Activated T-helper 1 cell treated with anti-CD3 and anti-CD28 coated beads, Interleukin-2, amount 50 U/mL, for 16 hours (primary cell): Measurements from ENCODE around the gene OSBPL10.

Experiments
- DNase-seq, 2 donors: peaks; one replicate each; pipeline ENCODE4 v3.0.0-alpha.2; 2020; ENCODE audit warnings: low read depth in 1 of 2, low spot score in 1 of 2

Gene OSBPL10

DNA sequence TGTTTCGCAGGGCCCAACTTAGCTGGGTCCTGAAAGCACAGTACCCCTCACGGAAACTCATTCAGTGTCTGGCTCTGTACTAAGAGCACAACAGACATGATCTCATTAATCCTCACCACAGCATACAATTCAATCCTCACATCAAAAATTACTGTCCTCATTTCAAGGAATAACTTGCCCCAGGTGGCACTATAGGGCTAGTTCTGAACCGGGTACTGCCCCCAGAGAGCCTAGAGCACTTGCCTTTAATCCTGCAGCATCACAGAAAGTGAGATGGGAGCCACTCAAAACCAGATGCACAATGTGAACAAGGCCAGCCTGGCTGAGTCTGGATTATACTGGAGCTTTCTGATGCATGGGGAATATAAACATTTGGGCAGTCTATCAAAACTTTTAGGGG, 122.6 kb downstream of the OSBPL10 start:
- no peak for DNase-seq

DNA sequence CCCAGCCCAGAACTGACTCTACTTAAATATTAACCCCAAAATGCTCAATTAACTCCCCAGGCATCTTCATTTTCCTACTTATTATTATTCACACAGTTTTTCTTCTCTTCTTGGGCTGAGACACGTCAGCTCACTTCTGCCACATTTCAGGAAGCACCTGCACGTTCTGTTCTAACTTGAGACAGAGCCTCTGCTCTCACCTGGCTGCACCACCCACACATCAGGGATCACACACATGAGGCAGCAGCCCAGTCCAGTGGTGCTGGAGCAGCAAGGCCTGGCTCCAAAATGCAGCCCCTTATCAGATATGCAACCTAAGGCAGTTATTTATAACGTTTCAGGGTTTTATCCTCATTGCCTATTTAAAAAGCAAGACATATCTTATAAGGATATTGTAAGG, 127.5 kb downstream of the OSBPL10 start:
- DNase-seq = no peak

DNA sequence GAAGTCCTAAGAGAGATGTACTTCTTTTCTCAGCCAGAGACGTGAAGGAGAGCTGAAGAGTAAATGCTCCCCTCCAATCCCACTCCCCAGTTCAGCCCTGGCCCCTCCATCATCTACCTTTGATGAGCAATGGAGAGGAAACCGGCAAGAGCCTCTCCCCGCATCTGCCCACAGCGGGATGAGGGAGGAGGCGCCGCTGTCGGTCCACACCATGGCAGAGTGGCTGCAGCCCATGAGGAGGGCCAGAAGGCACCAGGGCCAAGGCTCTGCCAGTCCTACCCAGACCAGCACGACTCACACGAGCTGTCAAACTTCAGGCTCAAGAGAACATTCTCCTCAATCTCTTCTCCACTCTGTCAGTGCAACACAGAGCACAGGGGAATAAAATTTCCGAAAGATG, 129.8 kb downstream of the OSBPL10 start:
- DNase-seq = no peak

DNA sequence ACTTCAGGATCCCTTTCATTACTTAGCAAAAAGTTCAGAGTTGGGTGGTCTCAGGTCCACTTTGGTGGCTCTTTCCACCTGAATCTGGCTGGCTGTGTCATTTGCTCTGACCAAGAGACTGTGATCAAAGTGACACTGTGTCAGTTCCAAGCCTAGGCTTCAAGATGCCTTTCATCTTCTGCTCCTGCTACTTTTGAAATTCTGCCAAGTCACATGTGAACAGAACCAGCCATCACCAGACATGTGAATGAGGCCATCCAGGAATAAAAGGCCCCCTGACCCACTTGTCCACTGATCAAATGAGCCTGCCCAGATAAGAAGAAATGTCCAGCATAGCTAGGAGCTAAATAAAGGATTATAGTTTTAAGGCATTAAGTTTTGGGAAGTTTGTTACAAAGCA, 132.2 kb downstream of the OSBPL10 start:
- DNase-seq = no peak

DNA sequence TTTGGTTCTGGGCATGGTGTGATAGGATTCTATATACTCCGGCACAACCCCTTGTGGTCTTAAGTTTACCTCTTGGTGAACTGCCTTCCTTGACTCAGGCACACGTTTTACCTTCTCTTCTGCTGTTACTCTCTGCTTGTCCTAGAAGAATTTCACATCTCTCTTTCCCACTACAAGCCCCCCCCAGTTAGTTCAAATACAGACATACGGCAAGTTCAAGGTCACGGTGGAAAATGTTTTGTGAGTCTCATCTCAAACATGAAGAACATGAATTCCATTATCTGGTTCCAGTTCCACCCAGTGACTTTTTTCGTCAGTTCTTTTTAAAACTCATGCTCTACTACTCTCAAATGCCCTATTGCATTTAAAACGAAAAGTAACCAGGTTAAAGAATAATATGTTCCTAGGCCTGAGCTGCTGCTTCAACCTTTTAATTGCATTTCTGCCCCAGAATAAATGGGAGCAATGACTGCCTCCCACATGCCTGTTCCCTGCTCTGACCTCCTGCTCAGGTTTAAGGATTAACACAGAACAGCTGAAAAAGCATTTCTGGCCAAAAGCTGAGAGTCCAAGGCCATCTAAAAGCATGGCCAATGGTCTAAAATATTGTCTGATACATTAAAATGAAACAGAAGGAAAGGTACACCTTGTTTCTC, 132.8 kb downstream of the OSBPL10 start:
- no peak for DNase-seq

DNA sequence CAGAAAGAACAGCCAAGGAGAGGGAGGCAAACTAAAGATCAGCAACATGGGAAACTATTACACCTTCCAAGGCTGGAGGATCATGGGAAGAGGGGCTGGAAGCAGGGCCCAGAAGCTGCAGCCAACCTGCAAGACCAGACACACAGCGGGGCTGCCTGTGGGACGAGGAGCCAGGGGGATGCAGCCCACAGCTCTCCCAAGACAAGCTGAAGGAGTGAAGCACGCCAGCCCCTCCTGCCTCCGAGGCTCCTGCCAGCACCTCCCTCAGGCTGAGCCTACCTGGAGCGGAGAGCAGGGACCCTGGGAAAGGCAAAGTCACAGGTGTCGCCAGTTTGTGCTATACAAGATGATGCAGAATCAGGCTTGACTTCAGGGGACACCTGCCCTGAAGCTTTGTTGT, 133.3 kb downstream of the OSBPL10 start:
- no peak for DNase-seq

DNA sequence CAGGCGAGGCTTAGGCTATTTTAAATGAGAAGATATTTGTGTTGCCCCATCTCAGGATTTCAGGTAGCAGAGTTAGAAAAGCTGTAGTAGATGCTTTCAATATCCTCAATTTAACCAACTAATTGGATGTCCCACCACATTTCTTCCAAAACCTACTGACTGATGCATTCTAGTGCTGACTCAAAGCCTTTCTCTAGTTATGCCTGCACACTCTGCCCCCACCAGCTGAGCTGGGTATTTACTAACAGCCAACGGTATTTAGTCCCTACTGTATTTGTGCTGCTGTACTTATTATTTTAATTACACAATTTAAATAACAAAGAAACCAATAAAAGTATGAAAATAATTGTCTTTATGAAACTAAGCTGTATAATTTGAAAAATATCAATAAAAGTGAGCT, 139.5 kb downstream of the OSBPL10 start:
- no peak for DNase-seq

DNA sequence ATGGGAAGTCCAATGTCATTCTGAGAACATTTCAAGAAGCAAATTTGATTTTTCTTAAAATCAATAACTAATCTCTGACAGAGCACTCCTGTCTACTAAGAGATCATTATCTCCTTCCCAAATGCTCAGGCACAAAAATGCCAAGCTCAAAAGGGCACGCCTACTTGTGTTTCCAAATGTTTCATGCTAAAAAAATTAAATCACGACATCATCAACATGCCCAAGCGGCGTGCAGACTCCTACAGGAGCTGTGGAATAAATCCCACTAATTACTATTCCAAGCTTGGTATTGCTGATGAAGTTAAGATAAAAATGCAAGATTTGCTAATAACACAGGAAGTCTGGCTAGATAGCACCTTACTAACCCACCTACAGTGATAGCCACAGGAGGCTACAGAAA, 140.8 kb downstream of the OSBPL10 start:
- DNase-seq = no peak

DNA sequence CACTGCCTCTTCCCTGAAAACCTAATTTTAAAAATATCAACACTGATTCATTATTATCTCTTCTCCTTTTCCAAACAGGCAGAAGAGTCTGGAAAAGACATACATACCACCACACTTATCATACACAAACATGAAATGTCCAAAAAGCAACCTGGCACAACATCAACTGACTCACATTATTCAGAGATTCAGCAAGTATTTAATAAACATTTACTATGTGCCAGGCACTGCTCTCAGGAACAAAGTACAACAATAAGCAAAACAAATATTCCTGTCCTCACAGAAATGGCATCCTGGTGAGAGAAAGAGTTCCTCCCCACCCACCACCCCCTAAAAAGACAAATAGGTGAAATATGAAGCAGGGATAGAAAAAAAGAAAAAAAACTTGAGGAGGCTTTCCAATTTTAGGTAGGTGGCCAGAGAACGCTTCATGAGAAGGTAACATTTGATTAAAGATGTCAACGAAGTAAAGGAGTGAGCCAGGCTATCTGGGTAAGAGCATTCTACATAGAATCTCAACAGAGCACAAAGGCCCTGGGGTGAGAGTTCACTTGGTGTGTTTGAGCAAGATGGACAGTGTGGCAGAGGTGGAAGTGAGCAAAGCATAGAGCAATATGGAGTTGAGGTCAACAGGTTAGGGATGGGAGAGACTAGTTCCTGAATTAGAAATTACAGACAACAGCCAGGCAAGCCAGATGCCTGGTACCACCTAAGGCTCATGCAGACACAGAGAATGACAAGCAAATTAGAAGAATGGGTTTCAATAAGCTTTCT, 141.7 kb downstream of the OSBPL10 start:
- no peak for DNase-seq

DNA sequence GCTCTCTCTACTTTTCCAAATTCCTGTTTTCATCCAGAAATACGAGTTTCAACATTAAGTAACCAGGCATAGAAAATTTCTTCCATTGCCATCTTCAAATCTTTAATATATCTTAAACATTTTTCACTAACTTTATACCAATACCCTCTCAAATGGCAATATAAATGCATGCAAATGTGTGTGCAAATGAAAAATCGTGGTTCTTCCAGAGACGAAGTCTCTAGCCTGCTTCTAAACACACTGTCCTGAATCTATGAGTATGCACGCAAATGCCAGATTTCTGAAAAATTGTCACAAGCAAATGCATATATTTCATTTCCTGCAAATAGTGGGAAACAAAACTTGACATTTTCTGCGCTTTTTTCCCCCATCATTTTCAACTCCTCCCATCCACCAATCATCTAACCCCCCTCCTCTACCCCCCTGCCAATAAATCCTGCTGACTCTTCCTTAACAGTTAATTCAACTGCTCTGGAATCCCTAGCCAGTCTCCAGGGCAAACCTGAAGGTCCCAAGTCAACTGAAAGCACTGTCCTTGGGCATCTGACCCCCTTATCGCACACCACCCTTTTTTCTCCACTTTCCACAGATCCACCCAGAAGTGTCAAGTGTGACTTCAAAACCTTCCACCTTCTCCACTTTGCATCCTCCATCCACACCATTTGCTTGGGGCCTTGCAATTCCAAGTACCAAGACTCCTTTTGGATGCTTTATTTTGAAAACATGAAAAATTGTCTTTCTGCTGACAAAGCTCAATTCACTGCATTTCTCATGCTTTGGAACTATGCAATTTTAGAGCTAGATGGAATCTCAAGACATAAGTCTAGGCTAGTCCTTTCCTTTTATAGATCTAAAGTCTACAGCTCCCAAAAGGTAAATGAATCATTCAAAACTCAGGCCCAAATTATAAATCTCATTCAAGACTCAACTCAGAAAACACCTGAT, 144.7 kb downstream of the OSBPL10 start:
- no peak for DNase-seq

DNA sequence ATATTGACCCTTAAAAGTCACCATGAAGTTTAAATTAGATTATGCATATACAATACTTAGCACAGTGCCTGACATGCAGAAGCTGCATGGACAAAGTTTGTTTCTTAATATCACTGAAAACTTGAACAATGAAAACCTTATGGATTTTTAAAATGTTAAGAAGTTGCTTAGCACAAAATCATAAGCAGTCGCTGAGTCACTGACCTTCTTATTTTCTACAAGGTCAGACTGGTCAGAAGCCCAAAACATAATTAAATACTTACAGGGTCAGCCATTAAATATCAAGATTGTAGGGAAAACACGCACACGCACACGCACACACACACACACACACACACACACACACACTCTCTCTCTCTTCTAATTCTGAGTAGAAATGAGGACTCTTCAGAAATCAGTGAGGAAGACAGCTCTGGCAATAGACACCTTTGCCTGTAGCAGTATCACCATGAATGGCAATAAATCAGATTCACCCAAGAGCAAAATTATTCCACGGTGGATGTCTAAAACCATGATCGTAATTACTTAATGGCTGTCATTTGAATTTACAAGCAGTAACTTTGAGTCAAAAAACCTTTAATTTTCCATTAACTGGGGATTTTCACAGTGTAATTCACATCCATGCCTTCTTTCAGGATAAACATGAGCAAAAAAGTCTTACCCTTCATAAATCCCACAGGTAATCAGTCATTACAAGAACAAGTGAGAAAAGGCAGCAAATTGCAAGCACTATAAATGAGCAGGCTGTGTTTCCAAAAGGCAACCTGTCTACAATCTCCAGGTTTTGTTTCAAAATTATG, 147.5 kb downstream of the OSBPL10 start:
- no peak for DNase-seq

DNA sequence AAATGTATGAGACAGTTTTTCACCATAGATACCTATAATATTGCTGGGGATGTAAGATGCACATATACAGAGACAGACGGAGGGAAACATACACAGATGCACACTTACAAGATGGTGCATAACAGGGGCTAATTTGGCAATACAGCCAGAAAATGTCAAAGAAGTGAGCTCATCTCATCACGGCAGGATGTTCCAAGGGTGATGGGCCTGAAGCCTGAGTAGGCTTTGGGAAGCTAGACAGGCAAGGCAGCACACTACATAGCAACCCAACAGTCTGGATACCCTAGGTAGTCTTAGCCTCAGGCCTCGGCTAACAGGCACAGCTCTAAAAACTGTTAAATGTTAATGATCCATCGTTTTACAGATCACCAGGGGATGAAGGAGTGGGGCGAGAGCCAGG, 148.5 kb downstream of the OSBPL10 start:
- DNase-seq = no peak

DNA sequence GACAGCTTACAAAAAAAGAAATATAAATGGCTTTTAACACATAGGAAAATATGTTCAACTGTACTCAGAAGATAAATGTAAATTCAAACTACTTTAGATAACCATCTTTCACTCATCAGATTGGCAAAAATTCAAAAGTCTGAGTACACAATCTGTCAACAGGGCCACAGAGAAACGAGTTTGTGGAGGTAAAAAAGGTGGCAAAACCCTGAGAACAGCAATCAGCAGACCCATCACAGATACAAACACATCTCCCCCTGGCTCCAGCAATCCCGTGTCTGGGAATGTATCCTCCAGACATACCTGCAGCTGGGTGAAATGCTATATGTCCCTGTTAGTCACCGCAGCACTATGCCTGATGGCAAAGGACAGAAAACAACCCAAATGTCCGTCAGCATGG, 149.5 kb downstream of the OSBPL10 start:
- no peak for DNase-seq

DNA sequence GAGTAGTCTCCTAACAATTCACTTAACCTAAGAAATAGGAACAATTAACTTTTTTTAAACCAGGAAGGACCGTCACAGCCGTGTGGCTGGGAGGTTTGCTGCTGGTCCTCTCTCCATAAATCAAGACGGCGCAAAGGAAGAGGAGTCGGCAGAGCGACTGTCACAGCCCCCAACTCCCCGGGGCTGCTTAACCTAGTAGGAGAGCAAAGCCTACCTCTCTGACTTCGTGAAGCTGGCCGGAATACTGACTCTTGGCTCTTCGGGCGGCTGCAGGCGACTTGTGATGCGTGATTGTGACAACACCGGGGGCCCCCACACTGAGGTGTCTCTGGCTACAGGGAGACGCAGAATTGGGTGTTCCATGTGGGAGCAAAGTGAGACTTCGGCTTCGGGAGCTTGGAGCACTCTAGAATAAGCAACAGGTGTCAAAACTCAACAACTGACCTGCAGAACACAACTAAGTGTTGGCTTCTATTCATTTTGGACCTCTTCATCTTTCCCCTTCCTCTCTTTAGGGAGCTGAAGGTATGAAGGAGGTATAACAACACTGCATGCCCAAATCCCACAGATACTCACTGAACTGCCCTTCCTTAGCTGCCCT, 151.1 kb downstream of the OSBPL10 start:
- no peak for DNase-seq

DNA sequence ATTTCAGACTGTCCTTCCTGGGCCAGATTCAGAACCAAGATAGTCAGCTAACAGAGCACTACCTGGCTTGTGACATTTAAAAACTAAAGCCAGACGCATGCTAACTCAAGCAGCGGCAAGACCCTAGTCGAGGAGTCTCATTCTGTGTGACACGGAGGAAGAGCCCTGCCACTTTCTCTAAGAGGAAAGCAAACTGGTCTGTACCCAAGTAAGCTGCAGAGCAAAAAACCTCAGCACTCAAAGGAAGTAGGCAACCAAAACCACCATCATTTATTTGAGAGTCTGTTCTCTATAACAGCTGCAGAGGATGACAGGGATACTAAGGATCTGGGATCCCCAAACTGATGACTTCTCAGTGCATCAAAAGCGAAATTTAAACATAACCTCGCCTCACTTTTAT, 152.1 kb downstream of the OSBPL10 start:
- no peak for DNase-seq

DNA sequence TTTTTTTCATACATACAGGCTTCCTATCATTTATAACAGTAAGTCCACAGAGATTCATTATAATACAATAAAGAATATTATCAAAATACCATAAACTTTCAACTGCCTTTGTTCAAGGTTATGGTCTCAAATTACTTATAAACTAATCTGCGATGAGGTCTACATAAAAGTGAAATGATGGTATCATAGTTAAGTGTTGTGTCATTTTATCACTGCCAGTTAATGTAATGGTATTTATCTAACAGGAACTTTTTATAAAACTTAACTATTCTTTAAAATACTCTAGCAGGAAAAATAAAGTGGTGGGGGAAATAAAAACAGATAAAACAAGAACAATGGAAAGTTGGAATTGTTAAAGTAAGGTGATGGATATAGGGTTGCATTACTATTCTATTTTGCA, 153.1 kb downstream of the OSBPL10 start:
- DNase-seq = no peak

DNA sequence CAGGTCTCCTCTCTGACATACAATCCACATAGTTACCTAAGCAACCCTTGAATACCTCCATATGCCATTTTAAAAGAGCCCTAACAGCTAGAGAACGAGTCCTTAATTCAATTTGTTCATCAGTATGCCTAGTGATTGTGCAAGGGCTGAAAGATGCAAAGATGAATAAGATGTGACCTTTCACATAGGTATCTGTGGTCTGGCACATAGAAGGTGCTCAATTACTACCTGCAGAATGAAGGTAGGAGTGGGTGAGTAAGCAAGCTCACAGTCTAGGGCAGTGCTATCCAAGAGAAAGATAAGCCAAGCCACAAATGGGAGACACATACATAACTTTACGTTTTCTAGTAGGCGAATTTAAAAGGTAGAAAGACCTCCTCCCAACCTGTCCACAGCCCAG, 157.9 kb downstream of the OSBPL10 start:
- DNase-seq = no peak

DNA sequence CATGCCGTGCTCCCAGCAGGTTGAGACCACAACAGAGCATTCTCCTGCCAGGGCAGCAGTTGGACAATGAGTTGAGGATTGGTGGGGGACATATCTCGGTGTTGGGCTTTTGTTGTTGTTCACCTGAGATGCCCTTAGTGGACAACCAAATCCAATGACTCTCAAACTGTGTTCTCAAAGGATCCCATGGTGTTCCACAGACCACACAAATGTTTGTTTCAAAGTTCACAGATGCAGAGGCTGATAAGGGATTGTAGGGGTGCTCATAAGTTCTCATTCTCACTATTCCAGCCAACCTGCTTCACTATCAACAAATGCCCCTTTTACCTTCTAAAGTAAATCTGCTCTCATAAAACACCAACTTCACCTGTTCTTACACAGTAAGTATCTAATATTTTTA, 159.9 kb downstream of the OSBPL10 start:
- DNase-seq = no peak

DNA sequence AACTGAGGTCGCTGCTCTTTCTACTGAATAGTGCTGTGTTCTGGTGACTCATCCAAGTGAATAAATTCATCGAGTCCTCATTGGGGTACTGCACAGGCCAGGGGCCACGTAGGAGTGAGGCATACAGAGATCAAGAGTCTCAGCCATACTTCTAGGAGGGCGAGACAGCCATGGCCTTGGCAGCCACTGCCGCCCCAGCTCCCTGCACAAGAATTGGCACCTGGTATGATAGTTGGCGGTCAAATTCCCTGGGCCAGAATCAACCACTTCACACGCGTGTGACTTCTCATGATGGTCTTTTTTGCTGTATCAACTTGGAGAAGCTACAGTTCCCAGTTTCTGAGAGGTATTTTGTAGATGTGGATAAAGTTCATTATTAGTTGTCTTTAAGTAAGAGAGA, 161.6 kb downstream of the OSBPL10 start:
- no peak for DNase-seq

DNA sequence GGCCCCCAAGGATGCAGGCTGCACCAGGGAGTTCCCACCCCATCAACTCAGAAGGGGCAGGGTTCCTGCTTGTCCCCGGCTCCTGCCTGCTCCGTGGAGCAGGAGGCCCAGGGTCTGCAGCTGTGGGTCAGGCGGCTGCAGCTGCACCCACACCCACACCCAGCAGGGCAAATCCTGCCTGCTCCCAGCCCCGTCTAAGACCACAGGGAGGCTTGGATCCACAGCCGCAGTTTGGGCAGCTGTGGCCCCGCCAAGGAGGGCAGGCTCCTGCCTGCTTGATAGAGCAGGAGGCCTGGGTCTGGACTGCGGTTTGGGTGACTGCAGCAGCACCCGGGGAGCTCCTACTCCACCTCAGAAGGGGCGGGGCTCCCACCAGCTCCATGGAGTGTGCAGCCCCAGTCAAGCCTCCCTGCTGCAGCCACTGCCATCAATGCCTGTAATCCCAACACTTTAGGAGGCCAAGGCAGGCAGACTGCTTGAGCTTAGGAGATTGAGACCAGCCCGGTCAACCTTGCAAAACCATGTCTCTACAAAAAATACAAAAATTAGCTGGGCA, 163.6 kb downstream of the OSBPL10 start:
- DNase-seq = no peak
